ENCODE results near the gene C1QTNF1.

- no peak for TF ChIP-seq POLR2A (IDR thresholded peaks at IDR 0.05)
- TF ChIP-seq CTCF (IDR thresholded peaks at IDR 0.05): no peak
These were observed 50.9 kb downstream of the C1QTNF1 start, which contains the start of gene ENGASE for GRCh38 chr17:79074649-79075445.
